ENCODE data around the gene IRGC.

DNA sequence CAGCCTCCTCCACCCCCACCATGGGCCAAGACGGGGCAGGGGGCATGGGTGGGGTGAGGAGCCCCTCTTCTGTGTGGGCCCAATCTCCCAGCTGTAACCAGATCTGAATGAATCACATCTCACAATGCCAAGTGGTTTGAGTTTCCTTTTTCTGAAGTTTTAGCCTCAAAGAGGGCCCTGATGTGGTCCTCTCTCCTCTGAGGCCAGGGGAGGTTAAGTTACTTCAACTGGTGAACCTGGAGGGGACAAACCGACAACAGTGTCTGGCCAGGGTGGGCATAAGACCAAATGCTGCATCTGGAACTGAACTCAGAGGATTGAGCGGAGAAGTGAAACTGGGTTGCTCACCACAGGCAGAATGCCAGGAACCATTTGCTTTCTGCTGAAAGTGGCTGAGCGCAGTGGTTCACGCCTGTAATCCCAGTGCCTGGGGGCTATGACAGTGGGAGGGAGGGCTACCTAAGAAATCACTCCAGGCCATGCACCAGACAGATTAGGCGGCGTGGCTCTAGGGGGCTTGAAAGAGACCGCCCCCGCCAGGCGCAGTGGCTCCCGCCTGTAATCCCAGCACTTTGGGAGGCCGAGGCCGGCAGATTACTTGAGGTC lies 15.4 kb upstream of the IRGC start:
- TF ChIP-seq EZH2phosphoT487 (IDR thresholded peaks at IDR 0.05; ENCODE audit: insufficient read depth, low read depth): no peak
- TF ChIP-seq EZH2 (IDR thresholded peaks at IDR 0.05; ENCODE audit: insufficient read depth, poor library complexity, severe bottlenecking): no peak
